Activated CD8-positive, alpha-beta memory T cell treated with anti-CD3 and anti-CD28 coated beads for 36 hours (primary cell): ENCODE measurements around the gene NANOGP8. TPM values are rescaled to one million over a fixed set of nuclear protein-coding genes. Genes with fewer than 3 reads are reported as not detected.

Experiments
- CTCF ChIA-PET: fragments of 350-600 bp; sonication (Branson Sonifier 250); formaldehyde crosslinking; loops from one replicate; lab custom pipeline; 2021; ENCODE audit warnings: antibody characterized with exemption; lab: Charles Lee
- POLR2A ChIA-PET: fragments of 350-600 bp; sonication (Branson Sonifier 250); formaldehyde crosslinking; loops from one replicate; lab custom pipeline; 2021; ENCODE audit warnings: antibody characterized with exemption; lab: Charles Lee
- total RNA-seq, 2 experiments: library from RNA; stranded (reverse); gene quantifications; one replicate each; pipeline ENCODE4 v1.2.3, GENCODE V29; 2021

The NANOGP8 gene
- total RNA-seq, 2 experiments from 2014 or later = not detected

DNA sequence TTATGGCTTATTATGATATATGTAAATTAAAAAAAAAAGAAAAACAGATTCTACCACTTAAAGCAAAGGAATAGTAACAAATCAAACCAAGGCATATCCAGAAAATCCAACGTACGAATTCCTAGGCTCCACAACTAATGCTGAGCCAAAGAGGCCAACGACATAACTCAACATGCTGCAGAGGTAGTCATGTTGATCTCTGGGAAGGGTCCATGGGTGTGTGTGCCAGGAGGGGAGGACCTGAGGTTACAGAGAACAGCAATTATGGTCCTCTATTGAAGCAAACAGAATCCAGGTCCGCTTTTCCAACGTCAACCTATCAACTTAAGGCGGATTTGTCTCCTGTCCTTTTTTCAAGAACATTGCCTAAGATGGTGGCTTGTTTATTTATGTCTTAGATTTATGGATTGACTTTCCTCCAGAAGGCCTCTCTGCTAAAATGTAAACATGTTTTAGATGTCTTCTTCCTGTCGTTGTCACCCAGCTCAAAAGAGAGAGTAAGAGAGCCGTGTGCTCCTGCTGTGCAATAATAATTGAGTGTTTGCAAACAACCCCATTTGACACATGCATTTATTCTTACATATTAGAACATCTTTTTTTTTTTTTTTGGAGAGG is 20.4 kb downstream of the NANOGP8 start:
- POLR2A ChIA-PET = no interaction called here
- CTCF ChIA-PET = no interaction called here

DNA sequence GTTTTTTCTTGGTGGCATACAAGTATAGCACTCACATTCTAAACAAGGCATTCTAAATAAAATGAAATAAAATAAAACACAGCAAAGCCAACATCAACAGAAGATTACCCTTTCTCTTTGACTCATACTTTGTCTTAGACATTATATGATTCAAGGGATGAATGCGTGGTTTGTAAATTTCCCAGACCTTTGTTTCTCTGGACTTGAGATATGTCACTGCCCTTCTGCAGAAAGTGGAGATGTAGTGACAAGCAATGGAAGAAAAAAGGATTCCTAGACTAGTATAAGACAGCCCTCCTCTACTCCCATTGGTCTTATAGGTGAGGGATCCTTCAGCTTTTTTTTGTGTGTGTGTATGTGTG is 22.4 kb downstream of the NANOGP8 start:
- POLR2A ChIA-PET = no interaction called here
- CTCF ChIA-PET = no interaction called here

DNA sequence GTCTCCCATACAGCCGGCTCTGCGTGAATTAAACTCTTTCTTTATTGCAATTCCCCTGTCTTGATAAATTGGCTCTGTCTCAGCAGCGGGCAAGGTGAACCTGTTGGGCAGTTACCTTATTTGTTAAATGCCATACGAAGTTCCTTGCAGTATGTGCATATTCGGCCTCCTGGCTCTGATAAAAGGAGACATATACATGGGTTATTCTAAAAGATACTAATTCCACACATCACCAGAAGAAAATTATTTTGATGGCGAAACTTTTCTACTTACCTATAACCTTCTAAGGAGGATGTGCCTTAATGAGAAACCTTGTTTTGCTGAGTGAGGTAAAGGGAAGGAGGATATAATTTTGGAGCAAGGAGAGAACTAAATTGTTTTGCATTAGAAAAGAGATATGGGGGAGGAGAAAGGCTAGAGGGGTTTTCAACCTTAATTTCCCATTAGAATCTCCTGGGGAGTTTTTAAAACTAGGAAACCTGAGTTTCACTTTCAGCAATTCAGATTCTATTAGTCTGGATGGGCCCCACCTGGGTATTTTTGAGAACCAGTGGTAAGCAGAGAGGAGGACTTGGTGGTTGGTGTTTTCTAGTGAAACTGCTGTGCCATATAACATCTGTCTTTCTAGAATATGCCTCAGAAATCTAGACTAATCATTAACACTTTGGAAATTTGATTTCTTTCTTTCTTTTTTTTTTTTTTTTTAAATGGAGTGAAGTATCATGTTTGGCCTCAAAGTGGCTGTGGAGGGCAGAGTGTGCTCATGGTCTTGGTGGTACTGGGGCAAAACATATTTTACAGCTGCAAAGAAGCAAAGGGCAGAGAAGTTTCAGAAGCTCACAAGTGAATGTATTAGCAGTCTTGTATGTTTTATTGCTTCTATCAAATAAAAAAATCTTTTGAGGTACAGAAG is 23.0 kb downstream of the NANOGP8 start:
- CTCF ChIA-PET = no interaction called here
- POLR2A ChIA-PET = no interaction called here

DNA sequence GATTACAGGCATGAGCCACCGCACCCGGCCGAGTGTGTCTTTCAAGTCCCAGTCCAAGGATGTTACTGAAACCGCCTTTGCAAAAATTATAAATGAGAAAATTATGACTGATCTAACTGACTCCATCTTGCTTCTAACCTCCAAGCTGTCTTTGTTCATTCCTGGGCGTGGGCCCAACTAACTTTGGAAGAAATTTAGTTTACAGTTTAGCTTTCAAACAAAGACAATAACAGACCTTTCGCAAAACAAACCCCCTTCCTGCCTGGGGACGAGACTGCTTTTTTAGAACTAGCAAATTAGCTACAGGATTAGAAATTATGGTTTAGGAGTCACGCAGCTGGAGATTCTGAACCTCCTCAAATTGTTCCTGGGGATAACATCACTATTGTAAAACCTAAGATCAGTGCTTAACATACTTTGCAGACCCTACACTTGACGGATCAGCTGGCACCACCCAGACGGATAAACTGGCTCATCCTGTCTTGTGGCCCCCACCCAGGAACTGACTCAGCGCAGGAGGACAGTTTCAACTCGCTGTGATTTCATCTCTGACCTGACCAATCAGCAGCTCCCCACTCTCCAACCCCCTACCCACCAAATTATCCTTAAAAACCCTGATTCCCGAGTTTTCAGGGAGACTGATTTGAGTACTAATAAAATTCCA is 23.8 kb downstream of the NANOGP8 start:
- ChIA-PET CTCF (no interaction called here), POLR2A (no interaction called here)

DNA sequence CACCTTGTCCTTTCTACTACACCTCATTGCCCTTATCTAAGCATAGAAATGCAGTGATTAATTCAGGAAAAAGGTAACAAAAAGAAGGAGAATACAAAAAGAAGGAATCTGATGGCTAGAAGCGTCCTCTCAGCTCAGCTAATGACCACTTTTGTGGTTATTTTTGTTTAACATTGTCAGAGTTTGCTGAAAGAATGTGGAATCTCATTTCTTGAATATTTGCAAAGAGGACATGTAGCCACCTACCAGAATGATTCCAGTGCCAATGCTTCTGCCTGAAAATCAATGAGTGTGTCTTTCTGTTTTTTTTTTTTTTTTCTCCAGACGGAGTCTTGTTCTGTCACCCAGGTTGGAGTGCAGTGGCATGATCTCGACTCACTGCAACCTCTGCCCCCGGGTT is 24.5 kb downstream of the NANOGP8 start:
- ChIA-PET CTCF (no interaction called here), POLR2A (no interaction called here)

DNA sequence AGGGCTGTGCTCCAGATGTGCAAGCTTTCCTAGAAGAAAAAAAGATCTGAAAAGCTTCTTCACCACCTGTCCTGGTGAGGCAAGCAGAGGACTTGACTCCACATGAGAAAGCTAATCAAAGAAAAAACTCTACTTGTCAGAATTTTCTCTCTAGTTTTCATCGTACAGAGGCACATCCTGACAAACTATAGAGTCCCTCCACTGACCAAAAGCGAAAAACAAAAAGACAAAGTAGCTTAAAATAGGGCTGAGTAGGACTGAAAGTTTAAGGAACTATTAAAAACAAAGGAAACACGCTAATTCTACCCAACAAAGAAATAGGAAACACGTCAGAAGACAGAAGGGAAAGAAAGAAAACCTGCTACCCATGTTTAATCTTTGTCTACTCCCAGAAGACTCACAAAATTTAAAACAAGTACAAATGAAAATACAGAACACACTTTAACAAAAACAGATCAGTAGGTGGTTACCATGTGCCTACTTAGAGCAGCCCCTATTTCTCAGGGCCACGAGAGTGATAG is 26.5 kb downstream of the NANOGP8 start:
- CTCF ChIA-PET = no interaction called here

DNA sequence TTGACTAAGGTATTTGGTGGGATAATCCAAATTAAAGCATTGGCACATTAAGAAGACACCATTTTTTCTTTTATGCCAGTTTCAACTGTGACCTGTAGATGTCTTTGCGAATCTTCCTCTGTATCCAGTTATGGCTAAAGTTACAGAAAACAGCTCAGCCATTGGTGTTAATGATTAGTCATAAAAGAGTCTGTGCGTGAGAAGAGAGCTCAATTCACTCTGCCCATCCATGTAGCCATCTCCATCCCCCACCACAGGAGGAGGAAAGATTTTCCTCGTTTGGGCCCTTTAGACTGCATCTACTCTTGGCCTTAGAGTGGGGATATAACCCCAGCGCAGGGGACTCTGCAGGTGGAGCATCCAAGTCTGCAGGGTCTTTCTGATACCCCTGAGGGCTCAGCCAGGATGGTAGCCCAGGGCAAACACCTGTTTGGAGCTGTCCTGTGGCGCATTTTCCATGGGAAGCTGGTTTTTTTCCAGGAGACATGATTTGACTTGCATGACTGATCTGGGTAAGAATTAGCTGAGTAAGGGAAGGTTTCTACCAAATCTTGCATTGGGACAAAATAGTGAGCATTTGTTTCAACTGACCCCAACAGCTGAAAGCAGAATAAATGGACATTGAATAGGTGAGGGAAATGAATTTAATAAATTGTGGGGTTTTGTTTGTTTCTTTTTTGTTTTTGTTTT is 29.5 kb downstream of the NANOGP8 start:
- CTCF ChIA-PET = no interaction called here
- POLR2A ChIA-PET = no interaction called here

More for the DNA sequence above, 26.5 kb downstream of the NANOGP8 start:
- POLR2A ChIA-PET = no interaction called here

DNA sequence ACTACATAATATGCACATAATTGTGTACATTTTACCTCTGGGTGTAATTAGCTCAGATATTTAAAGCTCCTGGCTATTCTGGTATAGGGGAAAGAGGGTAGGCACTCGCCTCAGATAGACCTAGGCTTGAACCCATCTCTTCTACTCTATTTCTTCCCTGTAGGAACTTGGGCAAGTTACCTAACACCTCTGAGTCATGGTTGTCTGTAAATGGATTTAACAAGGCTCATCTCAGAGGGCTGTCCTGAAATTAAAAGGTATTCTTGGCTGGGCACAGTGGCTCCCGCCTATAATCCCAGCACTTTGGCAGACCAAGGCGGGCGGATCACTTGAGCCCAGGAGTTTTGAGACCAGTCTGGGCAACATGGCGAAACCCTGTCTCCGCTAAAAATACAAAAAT is 30.7 kb downstream of the NANOGP8 start:
- CTCF ChIA-PET = no interaction called here
- POLR2A ChIA-PET = no interaction called here

DNA sequence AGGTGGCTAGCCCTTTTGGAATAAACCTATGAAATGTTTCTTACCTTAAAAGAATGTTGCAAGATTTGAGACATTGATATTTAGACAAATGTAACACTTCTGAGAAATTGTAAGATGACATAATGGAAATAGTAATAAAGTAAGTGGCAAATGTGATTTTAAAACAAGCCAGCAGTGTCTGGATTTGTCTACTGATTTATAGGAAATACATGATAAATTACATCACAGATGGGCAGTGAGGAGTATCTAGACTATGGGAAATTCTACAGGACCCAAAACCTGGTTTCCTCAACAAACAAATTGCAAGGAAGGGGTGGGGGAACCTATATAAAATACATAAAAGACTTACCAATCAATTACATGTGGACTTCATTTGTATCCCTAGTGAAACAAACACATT is 37.1 kb downstream of the NANOGP8 start:
- ChIA-PET CTCF (no interaction called here), POLR2A (no interaction called here)

DNA sequence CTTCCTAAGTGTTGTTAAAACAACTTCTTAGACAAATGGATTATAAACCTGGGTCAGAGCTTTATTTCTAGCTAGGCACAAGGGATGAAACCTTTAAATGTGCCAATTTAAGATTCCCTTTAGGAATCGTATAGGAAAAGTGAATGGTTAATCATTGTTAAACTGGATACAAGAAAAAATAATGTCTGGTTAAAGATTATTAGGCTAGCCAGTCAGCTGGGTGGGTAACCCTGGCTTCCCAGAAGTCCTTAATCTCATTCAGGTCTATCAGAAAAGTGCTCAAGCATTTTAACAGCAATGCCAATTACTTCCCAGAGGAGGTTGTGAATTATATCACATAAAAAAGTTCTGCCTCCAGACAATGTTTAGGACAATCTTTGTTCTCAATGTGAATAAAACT is 37.6 kb downstream of the NANOGP8 start:
- POLR2A ChIA-PET = no interaction called here

DNA sequence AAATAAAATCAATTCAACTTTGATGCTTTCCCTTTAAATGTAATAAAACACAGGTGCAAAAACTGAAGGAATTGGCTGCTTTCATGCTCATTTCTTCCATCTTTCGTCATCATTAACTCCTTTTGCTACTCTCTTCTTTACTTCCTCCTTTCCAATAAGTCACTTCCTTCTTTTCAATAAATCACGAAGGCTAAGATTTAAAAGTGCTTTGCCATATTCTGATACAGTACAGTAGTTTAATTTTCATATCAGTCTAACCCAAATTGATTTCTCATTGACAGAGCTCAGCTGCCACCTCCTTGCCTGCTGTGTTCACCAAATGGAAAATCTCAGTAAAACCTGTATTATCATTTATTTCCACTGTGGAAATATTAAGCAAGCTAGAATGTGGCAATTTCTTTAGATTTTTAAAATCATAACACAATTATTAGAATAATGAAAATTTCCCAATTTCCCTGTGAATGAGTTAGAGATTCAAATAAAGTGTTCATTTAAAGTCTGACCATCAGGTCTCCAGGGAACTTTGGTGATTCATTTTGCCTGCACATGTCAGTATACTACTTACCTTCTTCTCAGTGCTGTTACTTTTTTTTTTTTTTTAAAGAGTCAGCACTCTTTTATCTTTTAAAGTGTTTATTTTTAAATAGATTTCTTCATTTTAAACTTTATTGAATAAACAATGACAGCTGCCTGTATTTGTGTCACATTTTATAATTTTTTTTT is 41.6 kb downstream of the NANOGP8 start:
- CTCF ChIA-PET = no interaction called here

More for the DNA sequence above, 37.6 kb downstream of the NANOGP8 start:
- CTCF ChIA-PET = no interaction called here

DNA sequence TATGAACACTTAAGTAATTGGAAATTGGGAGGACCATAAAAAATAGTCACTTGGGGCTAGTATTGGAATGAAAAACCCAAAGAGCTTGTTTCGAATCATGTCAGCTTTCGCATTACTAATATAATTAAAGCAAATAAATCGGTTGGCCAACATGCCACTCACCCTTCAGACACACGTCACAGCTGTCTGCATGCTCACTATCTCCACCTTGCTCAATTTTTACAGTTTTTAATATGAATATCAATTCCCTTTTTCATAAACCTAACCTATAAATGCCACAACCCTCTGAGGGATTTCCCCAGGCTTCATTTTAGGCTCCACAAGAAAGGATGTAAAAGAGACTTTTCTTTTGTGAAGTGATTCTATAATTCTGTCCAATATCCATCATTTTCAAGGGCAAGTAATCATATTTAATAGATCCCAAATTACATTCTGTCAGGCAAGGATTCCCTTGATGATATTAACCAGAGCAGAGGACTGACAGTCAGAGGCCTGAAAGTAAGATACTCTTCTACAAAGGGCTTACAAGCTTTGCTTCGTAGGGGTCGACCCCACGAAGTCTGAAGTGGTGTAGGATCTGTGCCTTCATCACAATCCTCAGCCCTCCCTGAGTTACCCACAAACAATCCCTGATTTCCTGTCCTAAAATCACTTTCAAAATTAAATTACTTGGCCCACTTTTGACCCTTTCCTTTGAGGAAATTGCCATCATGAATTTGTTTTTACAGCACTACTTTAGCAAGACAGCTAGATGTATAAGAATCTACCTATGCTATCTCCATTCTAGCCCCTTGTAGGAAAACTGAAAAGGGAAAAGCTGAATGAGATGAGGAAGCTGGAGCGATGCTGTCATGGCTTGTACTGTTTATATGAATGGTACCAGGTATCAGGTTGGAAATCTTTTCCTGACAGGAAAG is 44.5 kb downstream of the NANOGP8 start:
- CTCF ChIA-PET = no interaction called here
- POLR2A ChIA-PET = no interaction called here

More for the DNA sequence above, 41.6 kb downstream of the NANOGP8 start:
- POLR2A ChIA-PET = no interaction called here

DNA sequence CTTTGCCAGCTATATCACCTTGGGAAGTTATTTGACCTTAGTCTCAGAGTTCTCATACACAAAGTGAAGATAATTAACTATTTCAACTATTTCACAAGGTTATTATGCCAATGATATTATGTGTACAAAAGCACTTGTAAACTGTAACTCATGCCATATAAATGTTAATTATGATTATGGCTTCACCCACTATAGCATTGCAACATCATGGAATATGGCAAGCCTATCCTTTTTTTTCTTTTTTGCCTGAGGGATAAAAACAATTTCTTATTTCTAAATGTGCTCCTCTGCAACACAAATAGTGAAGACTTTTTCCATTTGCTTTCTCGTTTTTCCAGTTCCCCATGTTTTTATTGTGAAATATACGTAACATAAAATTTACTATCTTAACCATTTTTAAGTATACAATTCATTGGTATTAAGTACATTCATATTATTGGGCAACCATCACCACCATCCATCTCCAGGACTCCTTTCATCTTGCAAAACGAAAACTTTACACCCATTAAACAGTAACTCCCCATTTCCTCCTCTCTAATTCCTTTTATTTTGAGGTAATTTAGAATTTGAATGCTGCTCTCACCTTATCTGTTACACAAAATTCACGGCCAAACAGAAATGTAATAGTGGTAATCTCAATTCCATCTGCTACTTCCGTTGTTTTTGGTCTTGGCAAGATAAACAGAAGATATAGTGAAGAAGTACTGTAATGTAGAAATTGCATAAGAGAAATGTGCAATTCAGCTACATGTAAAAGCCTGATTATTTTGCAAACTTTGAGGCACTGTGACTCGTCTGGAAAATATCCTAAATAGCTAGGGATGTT is 46.3 kb downstream of the NANOGP8 start:
- ChIA-PET CTCF (no interaction called here), POLR2A (no interaction called here)
